H9 (cell line): ENCODE measurements around the gene CDK14. TPM values are rescaled to one million over a fixed set of nuclear protein-coding genes. Genes with fewer than 3 reads are reported as not detected.

Experiments used
- DNase-seq: peaks from one replicate; pipeline ENCODE4 v3.0.0-alpha.2; 2017
- H2AFZ ChIP-seq: one replicate; pipeline ENCODE4 v1.6.1; 2013; ENCODE audit warnings: mild to moderate bottlenecking, low read length, control low read depth, moderate library complexity
- H2AK5ac ChIP-seq: 2 replicates; pipeline ENCODE4 v1.6.1; 2013; ENCODE audit warnings: low read length, control low read depth, mixed read lengths; ENCODE audit not compliant: insufficient read length
- H2BK120ac ChIP-seq: one replicate; pipeline ENCODE4 v1.6.1; 2013; ENCODE audit warnings: low read depth, mild to moderate bottlenecking, low read length, control low read depth, inconsistent platforms; ENCODE audit not compliant: poor library complexity, severe bottlenecking
- H2BK12ac ChIP-seq: 2 replicates; pipeline ENCODE4 v1.6.1; 2013; ENCODE audit warnings: low read length, control low read depth, mixed read lengths, low read depth; ENCODE audit not compliant: insufficient read length
- H2BK15ac ChIP-seq: 2 replicates; pipeline ENCODE4 v1.6.1; 2013; ENCODE audit warnings: low read depth, low read length, control low read depth
- H2BK20ac ChIP-seq: one replicate; pipeline ENCODE4 v1.6.1; 2013; ENCODE audit warnings: low read depth, mild to moderate bottlenecking, low read length, control low read depth, inconsistent platforms; ENCODE audit not compliant: poor library complexity, severe bottlenecking
- H2BK5ac ChIP-seq: 2 replicates; pipeline ENCODE4 v1.6.1; 2013; ENCODE audit warnings: low read length, control low read depth, mixed read lengths; ENCODE audit not compliant: insufficient read length
- H3K14ac ChIP-seq: 2 replicates; pipeline ENCODE4 v1.6.1; 2013; ENCODE audit warnings: low read length, control low read depth; ENCODE audit not compliant: insufficient read depth
- H3K18ac ChIP-seq: 2 replicates; pipeline ENCODE4 v1.6.1; 2013; ENCODE audit warnings: low read depth, mild to moderate bottlenecking, mixed read lengths, low read length, control low read depth; ENCODE audit not compliant: insufficient read length
- H3K23ac ChIP-seq: 2 replicates; pipeline ENCODE4 v1.6.1; 2013; ENCODE audit warnings: low read length, control low read depth, mixed read lengths, low read depth; ENCODE audit not compliant: insufficient read length
- H3K23me2 ChIP-seq: 2 replicates; pipeline ENCODE4 v1.6.1; 2013; ENCODE audit warnings: low read depth, mild to moderate bottlenecking, mixed read lengths, low read length, control low read depth; ENCODE audit not compliant: insufficient read length, poor library complexity, severe bottlenecking
- H3K27ac ChIP-seq: 2 replicates; pipeline ENCODE4 v1.5.1; 2013; ENCODE audit warnings: low read length, control low read depth, mixed read lengths, low read depth; ENCODE audit not compliant: insufficient read length
- H3K27me3 ChIP-seq: 2 replicates; pipeline ENCODE4 v1.6.1; 2013; ENCODE audit warnings: low read length, control low read depth, inconsistent platforms; ENCODE audit not compliant: insufficient read depth
- H3K4ac ChIP-seq: 2 replicates; pipeline ENCODE4 v1.6.1; 2013; ENCODE audit warnings: low read depth, mild to moderate bottlenecking, control low read depth, inconsistent platforms, low read length, moderate library complexity
- H3K4me1 ChIP-seq: 2 replicates; pipeline ENCODE4 v1.6.1; 2013; ENCODE audit warnings: low read length, control low read depth, inconsistent platforms; ENCODE audit not compliant: insufficient read depth
- H3K4me2 ChIP-seq: 2 replicates; pipeline ENCODE4 v1.6.1; 2013; ENCODE audit warnings: low read length, control low read depth, mixed read lengths; ENCODE audit not compliant: insufficient read length, insufficient read depth
- H3K56ac ChIP-seq: 2 replicates; pipeline ENCODE4 v1.6.1; 2013; ENCODE audit warnings: low read depth, mild to moderate bottlenecking, mixed read lengths, low read length, control low read depth; ENCODE audit not compliant: insufficient read length
- H3K79me1 ChIP-seq: 2 replicates; pipeline ENCODE4 v1.6.1; 2013; ENCODE audit warnings: low read depth, mild to moderate bottlenecking, moderate library complexity, low read length, control low read depth, inconsistent platforms; ENCODE audit not compliant: insufficient read depth, poor library complexity, severe bottlenecking
- H3K79me2 ChIP-seq: 2 replicates; pipeline ENCODE4 v1.6.1; 2013; ENCODE audit warnings: low read length, control low read depth, inconsistent platforms; ENCODE audit not compliant: insufficient read depth
- H3K9ac ChIP-seq: 2 replicates; pipeline ENCODE4 v1.6.1; 2013; ENCODE audit warnings: low read length, control low read depth, mixed read lengths; ENCODE audit not compliant: insufficient read length; ENCODE audit errors: extremely low read depth
- H3K9me3 ChIP-seq: one replicate; pipeline ENCODE4 v1.6.1; 2013; ENCODE audit warnings: low read depth, low read length, inconsistent platforms; ENCODE audit not compliant: control insufficient read depth
- H3T11ph ChIP-seq: one replicate; pipeline ENCODE4 v1.6.1; 2013; ENCODE audit warnings: mild to moderate bottlenecking, low read length, control low read depth, inconsistent platforms
- H4K20me1 ChIP-seq: one replicate; pipeline ENCODE4 v1.6.1; 2013; ENCODE audit not compliant: control insufficient read depth, insufficient read length, insufficient read depth
- H4K5ac ChIP-seq: 2 replicates; pipeline ENCODE4 v1.6.1; 2013; ENCODE audit warnings: low read depth, mild to moderate bottlenecking, mixed read lengths, low read length, control low read depth; ENCODE audit not compliant: insufficient read length
- H4K8ac ChIP-seq: replicated peaks from 2 replicates; pipeline ENCODE4 v1.6.1; 2013; ENCODE audit warnings: low read length, control low read depth, mixed read lengths, low read depth; ENCODE audit not compliant: insufficient read length
- H4K91ac ChIP-seq: 2 replicates; pipeline ENCODE4 v1.6.1; 2013; ENCODE audit warnings: low read depth, mild to moderate bottlenecking, moderate library complexity, mixed read lengths, low read length, control low read depth; ENCODE audit not compliant: insufficient read length
- H3K27ac Mint-ChIP-seq, 3 experiments: 2 replicates in 2 of 3; 3 replicates in 1 of 3; pipeline ENCODE4 v1.8.0; 2020 to 2021; ENCODE audit warnings: mixed read lengths in 3 of 3, mild to moderate bottlenecking in 1 of 3, moderate library complexity in 1 of 3
- H3K27me3 Mint-ChIP-seq: 2 replicates; pipeline ENCODE4 v1.8.0; 2021; ENCODE audit warnings: low read depth, mild to moderate bottlenecking, moderate library complexity, mixed read lengths
- H3K36me3 Mint-ChIP-seq, 3 experiments: 2 replicates in 2 of 3; 3 replicates in 1 of 3; pipeline ENCODE4 v1.8.0; 2020 to 2021; ENCODE audit warnings: low read depth in 3 of 3, mixed read lengths in 3 of 3; ENCODE audit not compliant: insufficient read depth in 1 of 3
- H3K4me1 Mint-ChIP-seq, 2 experiments: 2 replicates each; pipeline ENCODE4 v1.8.0; 2020; ENCODE audit warnings: mixed read lengths in 2 of 2
- H3K4me3 Mint-ChIP-seq, 2 experiments: 2 replicates in 1 of 2; 3 replicates in 1 of 2; pipeline ENCODE4 v1.8.0; 2020 to 2021; ENCODE audit warnings: mild to moderate bottlenecking in 2 of 2, mixed read lengths in 2 of 2, moderate library complexity in 1 of 2
- H3K9me3 Mint-ChIP-seq, 2 experiments: 2 replicates in 1 of 2; 3 replicates in 1 of 2; pipeline ENCODE4 v1.8.0; 2020; ENCODE audit warnings: mild to moderate bottlenecking in 2 of 2, mixed read lengths in 2 of 2, moderate library complexity in 1 of 2
- WGBS: extraction: QIAGEN DNeasy Blood & Tissue Kit; methylation state at CpG from one replicate; pipeline ENCODE4 v1.1.7; 2013; ENCODE audit warnings: missing lambda C conversion rate, low lambda C conversion rate, mixed read lengths; ENCODE audit not compliant: insufficient read length; ENCODE audit errors: extremely low coverage; 5-methylcytosine and 5-hydroxymethylcytosine counted together
- total RNA-seq: library from RNA; stranded (reverse); gene quantifications from 2 replicates; pipeline ENCODE4 v1.2.1, GENCODE V29; 2021
- TF ChIP-seq, protein P1 (sequence below): fragments of 200-600 bp; sonication (generic); conservative IDR thresholded peaks from 3 replicates; pipeline ENCODE4 v1.8.0; 2021; ENCODE audit warnings: antibody characterized with exemption, mild to moderate bottlenecking

The CDK14 gene
- total RNA-seq, 1 experiment from 2014 or later: 23.9 TPM

DNA sequence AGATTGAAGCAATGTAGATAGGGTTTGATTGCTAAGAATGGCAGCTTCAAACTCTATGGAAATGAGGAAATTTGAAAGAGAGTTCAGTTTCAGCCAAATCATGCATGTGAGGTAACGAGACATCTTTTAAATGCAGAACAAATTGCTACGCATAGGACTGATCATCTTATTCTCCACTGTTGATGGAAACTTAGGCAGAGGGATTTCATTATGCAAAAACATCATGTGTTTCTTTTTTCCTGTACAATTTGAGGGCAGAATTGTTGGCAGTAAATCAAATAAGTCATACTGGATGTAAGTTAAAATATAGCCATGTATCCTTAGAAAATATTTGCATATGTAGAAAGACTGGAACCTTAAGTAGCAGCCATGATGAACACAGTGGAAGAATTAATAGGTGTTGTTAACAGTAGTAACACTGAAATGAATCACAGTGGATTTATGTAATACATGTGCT, 327.4 kb downstream of the CDK14 start:
- no peak overlapping the region for H2BK12ac ChIP-seq
- no peaks in the 10 kb centered on the region for H3K79me2 ChIP-seq
- no peak overlapping the region for H3K56ac ChIP-seq
- no peaks in the 10 kb centered on the region; a peak in 1 of 5 replicates for H3K9me3 Mint-ChIP-seq
- H3K4me1 ChIP-seq: no peaks in the 10 kb centered on the region; the same call in 1 of the 2 replicates
- H4K20me1 ChIP-seq: no peaks in the 10 kb centered on the region
- no peak overlapping the region for H2AFZ ChIP-seq
- H3K36me3 Mint-ChIP-seq: peaks cover 0 to 7% (median 0%) of the 10 kb centered on the region in 3 experiments; a peak in 1 of 7 replicates
- no peak overlapping the region for H4K5ac ChIP-seq
- H3K14ac ChIP-seq: no peak overlapping the region
- H2BK20ac ChIP-seq: no peak overlapping the region
- no CpG with 5 or more reads among the region's 2 CpGs for WGBS
- no peak overlapping the region for H3K18ac ChIP-seq
- H2BK5ac ChIP-seq: no peak overlapping the region
- H2BK120ac ChIP-seq: no peak overlapping the region
- no peak overlapping the region for H3K27ac Mint-ChIP-seq
- no peak overlapping the region for H3K4ac ChIP-seq
- no peak overlapping the region for H4K8ac ChIP-seq
- H2AK5ac ChIP-seq: no peak overlapping the region
- DNase-seq: no peak
- no peaks in the 10 kb centered on the region for H3K79me1 ChIP-seq
- H3K23ac ChIP-seq: no peak overlapping the region
- no peak overlapping the region for H2BK15ac ChIP-seq
- no peaks in the 10 kb centered on the region for H3K27me3 ChIP-seq
- H3K4me2 ChIP-seq: no peak overlapping the region
- H3K23me2 ChIP-seq: no peaks in the 10 kb centered on the region
- no peak overlapping the region for H3T11ph ChIP-seq
- H3K9me3 ChIP-seq: no peaks in the 10 kb centered on the region
- H3K4me1 Mint-ChIP-seq: peaks cover 12% of the 10 kb centered on the region in 2 experiments
- TF ChIP-seq, protein P1, sequence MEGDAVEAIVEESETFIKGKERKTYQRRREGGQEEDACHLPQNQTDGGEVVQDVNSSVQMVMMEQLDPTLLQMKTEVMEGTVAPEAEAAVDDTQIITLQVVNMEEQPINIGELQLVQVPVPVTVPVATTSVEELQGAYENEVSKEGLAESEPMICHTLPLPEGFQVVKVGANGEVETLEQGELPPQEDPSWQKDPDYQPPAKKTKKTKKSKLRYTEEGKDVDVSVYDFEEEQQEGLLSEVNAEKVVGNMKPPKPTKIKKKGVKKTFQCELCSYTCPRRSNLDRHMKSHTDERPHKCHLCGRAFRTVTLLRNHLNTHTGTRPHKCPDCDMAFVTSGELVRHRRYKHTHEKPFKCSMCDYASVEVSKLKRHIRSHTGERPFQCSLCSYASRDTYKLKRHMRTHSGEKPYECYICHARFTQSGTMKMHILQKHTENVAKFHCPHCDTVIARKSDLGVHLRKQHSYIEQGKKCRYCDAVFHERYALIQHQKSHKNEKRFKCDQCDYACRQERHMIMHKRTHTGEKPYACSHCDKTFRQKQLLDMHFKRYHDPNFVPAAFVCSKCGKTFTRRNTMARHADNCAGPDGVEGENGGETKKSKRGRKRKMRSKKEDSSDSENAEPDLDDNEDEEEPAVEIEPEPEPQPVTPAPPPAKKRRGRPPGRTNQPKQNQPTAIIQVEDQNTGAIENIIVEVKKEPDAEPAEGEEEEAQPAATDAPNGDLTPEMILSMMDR: no peak
- H4K91ac ChIP-seq: no peak overlapping the region
- no peak overlapping the region for H3K27ac ChIP-seq
- H3K9ac ChIP-seq: no peak overlapping the region
- H3K27me3 Mint-ChIP-seq: no peaks in the 10 kb centered on the region
- H3K4me3 Mint-ChIP-seq: no peak overlapping the region
